ENCODE measurements around the gene KCNIP1.
"Not testable (repeated sequence)": the region's sequence is repeated elsewhere in the genome, so short reads cannot be mapped to it uniquely, and the experiment has no call there.

Gene KCNIP1

DNA sequence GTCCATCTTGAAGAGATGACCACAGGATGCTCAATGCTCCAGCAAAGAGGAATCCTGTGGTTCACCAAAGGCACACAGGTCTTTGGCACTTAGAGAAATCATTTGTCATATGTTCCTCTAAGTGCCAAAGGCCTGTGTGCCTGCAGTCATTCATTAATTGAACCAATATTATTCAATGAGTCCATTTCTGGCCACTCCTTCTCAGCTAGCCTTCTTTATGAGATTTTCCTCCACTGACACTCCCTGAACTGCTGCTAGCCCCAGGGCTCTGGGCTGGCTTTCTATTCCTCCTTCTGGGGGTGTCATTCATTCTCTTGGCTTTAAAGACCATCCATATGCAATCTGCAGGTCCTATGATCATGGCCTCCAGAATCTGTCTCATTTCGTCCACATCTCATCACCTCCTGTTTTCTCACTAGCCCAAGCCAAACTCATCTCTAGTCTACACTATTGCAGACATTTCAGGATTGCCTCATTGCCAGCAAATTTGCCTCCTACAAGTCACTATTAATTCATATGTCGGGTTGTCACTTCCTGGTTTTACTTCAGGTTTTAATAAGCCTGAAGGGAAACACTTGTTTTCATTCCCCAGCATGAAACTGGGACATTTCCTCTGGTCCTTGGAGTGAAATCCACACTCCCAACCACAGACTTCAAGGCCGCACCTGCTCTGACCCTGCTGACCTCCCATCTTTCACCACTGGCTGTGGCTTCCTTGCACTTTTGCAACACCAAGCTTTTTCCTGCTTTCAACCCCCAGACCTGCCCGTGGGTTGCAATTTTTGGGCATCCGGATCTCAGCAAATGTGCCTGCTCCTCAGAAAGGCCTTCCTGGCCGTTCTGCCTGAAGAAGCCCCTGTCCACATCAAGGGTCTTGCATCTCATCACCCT, 35.1 kb downstream of the KCNIP1 start:
- no peak for DNase-seq

DNA sequence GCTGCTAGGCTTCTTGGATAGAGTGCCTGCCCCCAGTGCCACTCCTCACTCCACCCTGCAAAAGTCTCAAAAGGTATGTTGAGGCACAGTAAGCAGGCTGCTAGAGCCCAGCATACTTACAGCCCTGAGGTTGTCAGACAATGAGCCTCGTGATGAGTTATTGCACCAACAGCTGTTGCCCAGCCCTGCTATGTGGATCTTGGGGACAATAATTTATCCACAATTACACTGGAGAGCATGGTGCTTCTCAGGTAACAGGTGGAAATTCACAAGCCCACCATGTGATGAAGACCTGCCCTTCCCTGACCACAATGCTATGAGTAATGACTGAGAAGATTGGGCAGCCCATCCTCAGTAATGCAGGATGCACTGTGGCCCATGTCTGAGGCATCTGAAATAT, 36.5 kb downstream of the KCNIP1 start:
- no peak for DNase-seq

DNA sequence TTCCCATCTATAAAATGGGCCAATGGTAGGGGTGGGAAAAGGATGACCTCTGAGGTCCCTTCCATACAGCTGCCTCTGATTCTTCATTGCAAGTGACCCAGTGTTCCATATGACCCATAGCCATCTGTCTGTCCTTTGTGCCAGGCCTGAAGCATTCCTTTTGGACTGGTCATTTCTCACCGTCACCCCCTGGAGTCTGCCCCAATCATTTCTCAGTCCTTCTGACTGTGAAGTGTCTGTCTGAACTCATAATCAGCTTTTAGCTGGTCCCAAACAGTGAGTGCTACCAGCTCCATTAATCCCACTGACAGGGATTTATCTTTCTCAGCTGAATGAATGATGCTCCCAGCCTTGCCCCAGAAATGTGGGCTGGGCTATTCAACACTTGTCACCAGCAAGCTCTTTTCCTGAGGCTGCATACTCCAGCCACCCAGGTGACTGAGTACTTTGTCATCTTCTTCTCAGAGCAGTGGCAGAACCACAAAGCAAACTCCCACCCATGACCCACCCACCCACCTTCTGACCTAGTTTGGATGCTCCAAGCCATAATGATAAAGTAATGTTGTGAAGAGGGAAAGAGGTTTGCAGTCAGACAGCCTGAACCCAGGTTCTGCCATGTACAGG, 37.4 kb downstream of the KCNIP1 start:
- DNase-seq: no peak

DNA sequence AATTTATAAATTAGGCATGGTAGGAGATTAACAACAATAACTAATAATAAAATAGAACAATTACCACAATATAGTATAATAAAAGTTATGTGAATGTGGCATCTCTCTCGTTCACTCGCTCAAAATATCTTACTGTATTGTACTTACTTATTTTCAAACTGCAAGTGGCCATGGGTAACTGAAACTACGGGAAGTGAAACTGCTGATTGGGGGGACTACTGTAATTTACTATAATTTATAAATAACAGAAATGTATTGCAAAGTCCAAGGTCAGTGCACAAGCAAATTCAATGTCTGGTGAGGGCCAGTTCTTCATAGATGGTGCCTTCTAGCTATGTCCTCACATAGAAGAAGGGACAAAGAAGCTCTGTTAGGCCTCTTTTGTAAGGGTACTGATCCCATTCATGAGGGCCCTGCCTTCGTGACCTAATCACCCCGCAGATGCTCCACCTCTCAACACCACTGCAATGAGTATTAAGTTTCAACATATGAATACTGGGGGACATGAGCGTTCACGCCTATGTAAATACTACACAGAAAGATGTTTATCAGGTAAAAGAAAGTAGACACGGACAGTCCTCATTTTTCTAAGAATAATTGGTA, 39.0 kb downstream of the KCNIP1 start:
- no peak for DNase-seq

DNA sequence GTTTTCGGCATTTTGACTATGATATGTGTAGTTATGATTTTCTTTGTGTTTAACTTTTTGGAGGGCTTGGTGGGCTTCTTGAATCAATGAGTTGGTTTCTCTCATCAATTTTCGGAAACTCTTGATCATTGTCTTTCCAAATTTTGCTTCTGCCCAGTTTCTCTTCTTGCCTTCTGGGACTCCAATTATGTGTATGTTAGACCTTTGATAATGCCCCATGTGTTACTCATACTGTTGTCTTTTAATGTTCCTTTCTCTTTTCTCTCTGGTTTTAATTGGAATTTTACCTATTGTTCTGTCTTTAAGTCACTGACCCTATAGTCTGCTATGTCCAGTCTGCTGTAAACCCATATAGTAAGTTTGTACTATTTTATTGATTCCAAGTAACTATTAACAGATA, 41.5 kb downstream of the KCNIP1 start:
- DNase-seq: no peak

DNA sequence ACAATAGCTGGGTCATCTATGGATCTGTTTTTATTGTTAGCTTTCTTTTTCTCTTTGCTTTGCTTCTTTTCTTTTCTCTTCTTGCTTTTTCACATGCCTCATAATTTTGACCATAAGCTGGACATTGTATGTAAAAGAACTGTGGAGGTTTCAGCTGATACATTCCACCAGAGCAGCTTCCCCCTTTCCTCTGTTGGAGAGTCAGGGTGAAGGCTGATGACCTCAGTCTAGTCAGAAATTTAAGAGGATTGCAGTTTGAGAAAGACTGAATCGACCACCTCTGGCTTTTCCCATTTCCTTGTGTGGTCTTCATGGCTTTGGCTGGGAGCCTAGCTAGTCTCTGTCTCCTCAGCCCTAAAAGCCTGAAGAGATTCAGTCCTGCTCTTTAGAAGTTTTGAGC, 42.0 kb downstream of the KCNIP1 start:
- no peak for DNase-seq

DNA sequence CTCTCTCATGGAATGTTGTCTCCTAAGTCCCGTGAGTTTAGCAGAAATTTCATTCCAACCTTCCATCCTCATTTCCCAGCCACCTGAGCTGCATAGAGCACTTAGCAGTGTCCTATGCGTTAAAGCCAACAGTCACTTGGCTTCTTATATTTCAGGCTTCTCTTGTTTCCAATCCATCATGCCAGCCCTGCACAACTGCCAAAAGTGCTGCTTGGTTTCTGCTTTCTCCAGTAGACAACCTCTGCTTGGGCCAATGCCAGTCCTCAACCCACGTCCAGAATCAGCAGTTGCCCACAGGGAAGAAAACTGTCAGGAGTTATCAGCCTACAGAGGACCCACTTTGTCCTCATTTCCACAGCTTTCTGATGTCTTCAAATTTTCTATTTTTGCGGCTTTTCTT, 42.5 kb downstream of the KCNIP1 start:
- no peak for DNase-seq

DNA sequence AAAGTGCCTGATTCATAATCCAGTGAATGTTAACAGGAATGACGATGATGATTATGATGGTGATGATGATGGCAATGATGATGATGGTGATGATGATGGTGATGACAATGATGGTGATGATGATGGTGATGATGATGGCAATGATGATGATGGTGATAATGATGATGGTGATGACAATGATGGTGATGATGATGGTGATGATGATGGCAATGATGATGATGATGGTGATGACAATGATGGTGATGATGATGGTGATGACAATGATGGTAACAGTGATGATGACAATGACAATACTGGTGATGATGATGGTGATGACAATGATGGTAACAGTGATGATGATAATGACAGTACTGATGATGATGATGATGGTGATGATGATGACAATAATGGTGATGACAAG, 46.6 kb downstream of the KCNIP1 start:
- DNase-seq: not testable (repeated sequence)

DNA sequence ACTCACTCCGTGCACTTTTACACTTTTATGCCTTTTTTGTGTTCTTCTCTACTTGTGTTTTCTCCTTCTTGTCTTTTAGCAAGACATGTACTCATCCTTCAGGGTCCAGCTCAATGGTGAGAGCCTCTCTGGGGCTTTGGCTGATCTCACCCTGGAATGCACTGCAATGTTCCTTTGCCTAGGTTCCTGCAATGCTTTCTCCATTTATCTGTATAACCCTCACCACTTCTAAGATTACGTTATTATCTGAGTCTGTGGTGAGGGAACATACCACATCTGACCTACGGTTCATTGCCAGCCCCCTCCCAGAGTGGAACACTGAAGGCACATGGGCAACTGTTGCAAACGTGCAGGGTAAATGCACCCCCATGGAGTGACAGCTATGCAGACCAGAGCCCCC, 47.3 kb downstream of the KCNIP1 start:
- DNase-seq: no peak

DNA sequence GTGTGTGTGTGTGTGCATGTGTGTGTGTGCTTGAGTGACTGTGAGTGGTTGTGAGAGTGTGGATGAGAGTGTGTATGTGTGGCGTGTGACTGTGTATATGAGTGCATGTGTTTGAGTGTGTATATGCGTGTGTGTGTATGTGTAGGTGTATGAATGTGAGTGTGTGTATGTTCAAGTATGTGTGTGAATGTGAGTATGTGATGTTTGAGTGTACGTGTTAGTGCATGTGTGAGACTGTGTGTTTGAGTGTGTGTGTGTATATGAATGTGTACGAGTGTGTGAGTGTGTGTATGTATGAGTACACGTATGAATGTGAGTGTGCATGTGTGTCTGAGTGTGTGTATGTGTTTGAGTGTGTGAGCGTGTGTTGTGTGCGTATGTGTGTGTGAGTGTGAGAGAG, 47.8 kb downstream of the KCNIP1 start:
- DNase-seq: no peak

DNA sequence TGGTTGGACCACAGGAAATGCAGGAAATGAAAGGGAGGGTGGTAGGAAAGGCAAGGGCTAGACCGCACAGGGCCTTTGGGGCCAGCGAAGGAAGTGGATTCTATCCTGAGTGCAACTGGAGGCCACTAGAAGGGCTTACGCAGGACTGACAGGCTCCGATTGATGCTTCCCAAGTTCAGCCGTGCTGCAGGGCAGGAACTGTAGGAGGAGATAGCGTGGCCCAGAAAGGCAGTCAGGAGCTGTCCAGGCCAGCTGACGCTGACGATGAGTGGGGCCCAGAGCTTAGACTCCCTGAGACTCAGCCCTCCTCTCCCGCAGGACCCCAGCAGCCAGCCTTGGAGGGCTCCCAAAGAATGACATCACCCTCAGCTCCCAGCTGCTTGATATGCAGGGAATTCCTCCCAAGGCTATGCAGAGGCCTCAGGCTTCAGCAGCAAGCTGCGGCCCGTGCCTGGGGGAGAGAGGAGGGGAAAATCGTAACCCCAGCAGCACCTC, 48.8 kb downstream of the KCNIP1 start:
- no peak for DNase-seq

DNA sequence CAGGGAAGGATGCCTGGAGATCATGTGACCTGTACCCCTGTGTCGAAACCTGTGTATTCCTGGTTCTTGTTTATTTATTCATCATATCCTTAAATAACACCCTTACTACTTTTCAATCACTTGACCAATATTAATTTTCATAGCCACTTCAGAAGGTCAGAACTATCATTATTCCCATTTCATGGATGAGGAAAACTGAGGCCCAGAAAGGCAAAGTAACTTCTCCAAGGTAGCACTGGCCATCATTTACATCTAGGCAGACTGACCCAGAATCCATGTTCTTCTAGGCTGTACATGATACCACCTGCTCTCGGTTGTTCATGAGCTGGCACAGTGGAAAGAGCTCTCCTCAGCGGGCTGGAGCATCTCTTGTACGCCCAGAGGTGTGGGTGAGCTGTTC, 49.4 kb downstream of the KCNIP1 start:
- DNase-seq: no peak

DNA sequence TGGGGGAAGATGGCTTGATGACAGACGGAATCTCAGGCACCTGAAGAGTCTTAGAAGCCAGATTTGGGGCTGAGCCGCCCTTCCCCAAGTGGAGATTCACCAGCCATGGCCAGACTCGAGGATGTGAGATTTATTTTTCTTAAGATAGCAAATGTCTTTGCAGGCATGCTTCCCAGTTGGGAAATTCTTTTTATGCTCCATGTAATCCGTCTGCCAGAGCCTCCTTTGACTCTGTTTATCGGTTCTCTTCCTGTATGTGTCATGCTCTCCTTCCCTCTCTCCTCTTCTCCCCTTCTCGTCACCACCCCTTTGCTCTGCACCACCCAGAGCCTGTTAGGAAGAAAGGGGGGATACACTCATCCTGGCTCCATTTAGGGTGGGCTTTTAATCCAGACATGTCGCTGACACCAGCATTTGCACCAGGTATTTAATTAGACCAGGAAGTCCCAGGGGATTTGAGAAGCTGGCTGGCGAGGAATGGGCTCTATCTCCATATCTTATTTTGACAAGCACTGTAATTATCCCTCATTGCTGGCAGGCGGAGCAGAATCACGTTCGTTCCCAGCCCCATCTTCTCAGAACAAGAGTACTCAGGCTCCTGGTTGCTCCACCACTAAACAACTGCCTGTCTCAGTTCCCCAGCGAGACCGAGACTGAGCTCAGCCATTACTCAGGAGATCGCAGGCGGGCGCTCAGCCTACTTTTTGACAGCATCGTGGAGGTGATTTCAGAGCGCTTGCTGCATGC, 50.9 kb downstream of the KCNIP1 start:
- no peak for DNase-seq

DNA sequence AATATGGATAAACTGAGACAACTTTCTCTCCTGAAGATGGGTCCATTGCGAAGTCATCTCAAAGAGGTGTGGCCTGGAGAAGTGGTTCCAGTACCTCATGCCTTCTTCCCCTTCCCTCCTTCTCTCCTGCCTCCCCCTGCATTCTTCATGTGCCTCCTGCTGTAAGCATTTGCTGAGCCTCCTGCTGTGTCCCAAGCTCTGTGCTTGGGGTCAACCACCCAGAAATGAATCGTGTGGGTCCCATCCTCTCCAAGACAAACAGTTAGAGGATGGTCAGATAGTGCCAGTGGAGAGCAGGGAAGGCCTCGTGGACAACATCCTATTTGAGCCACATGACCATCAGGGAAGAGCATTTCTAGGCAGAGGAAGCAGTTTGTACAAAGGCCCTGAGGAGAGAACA, 53.5 kb downstream of the KCNIP1 start:
- no peak for DNase-seq

DNA sequence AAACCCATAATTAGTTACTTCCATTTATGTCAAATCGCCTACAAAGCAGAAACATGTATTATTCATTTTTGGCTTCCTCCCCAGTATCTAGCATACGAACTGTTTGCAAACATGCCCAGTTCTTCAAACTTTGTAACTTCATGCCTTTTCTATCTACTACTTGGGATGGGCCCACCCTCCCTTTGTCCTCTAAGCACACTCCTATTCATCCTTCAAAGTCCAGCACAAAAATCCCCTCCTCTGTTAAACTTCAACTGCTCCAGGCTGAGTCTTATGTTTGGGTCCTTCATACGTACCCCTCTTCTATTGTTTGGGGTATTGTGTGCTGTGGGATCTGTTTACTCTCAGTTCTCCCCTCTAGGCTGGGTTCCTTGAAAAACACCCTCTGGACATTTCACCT, 55.5 kb downstream of the KCNIP1 start:
- no peak for DNase-seq

DNA sequence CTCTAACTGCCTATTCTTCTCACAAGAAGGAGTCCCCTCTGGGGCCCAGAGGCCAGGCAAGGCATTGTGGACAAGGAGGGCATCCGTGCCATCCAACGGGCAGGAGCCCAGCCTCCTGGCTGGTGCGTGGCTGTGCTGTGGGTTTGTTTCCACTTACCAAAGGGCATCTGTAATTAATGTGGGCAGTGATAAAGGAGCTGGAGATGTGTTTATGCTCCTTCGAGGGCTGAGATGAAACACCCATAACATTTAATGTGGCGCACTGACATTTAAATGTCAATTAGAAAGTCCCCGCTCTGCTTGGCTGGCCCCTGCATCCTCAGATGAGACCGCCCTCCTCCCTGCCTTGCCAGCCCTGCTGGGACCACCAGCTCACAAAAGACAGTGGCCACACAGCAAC, 57.1 kb downstream of the KCNIP1 start:
- no peak for DNase-seq

DNA sequence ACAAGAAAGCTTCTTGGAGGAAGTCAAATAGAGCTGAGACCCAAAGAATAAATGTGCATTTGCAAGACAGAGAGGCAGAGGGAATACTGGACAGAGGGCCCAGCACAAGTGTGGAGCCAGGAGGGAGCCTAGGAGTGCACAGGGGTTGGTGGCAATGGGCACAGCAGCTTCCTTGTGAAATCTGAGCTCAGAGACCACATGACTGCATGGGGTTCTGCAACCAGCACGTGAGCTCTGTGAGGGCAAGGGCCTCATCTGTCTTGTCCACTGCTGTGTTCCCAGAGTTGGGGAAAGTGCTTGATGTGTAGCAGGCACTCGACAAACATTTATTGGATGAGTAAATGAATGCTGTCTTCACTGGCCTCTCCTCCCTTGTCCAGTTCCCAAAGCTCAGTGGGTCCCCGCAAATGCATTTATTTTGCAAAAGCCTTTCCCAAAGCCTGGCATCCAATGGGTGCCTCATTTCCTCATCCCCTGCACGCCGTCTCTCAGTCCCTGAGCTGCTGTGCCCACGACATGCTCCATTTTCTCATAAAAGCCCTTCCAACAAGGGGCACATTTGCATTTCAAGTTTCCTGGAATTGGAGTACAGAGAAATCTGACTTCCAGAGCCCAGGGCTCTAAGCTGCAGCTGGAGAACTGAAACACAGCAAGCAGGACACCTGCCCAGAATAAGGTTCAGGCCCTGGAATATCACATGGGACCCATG, 58.5 kb downstream of the KCNIP1 start:
- no peak for DNase-seq

DNA sequence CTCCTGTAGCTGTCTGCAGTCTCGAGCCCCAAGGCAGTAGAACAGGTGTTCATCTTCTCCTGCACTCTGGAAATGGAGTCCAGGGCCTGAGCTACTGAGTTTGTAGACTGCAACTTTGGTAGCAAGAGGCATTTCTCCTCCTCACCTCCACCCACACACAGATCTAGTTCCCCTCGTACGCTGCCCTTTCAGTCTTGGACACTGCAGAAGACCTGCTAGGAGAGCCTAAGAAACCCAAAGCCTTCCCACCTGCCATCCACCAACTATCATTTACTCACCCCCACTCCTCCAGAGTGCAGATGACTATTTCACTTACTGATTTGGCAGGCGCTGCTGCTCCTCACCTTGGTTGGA, 59.0 kb downstream of the KCNIP1 start:
- DNase-seq: no peak

DNA sequence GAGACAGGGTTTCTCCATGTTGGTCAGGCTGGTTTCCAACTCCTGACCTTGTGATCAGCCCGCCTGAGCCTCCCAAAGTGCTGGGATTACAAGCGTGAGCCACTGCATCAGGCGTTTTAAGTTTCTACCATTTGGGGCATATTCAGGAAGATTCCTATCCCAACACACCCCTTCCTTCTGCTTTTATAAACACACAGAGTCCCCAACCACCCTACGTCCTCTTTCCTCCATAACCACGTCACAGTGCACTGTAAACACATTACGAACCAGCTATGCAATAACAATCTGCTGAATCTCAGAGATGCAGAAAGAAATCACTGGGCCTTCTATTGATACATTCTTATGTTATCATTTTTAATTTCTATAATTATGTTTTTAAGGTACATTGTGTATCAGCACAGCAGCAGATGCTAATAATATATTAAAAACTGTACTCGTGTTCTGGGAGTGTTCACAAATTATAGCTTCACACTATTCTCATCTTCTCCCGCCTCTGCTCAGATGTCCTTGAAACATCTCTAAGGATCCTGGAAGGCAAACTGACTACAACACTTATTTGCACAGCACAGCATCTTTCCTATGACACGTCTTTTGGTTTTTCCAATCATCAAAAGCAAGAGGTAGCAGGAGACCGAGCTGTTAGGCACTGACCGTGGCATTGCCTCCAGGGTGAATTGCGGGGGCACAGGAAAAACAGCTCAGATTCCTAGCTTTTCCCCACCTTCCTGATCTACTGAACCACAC, 60.2 kb downstream of the KCNIP1 start:
- DNase-seq: no peak

DNA sequence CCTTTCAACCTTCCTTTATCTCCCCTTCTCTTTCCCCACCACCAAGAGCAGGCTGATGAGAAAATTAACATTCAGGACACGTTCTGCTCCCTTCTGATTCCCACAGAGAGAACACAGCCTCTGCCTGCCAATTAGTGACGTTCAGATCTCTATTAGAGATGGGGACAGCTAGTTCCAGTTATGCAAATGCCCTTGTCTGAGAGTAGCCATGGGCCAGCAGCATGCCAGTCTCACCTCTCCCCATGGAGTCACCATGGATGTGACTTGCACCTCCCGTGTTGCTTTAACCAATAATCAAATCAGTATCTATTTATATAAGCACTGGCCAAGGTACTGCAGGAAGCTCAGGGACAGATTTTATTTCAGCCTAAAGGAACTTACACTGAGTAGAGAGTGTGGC, 61.3 kb downstream of the KCNIP1 start:
- no peak for DNase-seq

DNA sequence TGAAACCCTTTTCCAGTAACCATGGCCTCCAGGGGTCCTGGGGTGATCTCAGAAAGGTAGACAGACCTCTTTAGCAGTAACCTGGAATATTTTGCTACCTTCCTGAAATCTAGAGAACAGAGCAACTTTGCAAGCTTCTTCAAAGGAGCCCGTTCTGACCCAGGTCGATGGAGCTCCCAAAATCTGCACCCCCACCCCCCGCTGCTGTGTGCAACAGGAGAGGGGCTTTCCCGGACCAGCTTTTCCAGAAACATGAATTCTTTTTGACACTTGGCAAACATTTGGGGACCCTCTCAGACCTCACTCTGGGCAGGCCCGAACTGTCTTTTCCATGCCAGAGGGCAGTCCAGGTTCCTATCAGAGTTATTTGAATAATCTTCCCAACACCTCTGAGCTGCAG, 65.3 kb downstream of the KCNIP1 start:
- no peak for DNase-seq

DNA sequence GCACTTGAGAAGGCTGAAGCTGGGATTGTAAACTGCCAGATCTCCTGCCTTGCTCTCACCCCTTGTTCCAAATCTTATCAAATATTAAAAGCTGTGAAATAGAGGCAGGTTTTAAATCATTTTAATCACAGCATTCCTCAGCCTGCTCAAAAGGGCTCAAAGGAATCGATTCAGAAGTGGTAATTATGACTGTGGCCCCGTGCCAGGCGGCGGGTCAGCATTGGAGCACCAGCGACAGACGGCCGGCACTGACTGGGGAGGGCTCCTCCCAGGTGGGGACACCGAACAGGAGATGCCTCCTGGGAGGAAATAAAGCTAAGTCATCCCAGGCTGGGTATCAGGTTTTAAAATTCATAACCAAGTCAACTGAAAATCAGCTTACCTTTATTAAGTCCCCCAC, 66.7 kb downstream of the KCNIP1 start:
- DNase-seq: no peak
